HG02970 (cell line): ENCODE results near the gene PSME1.
A peak's percentile ranks its signal among the peaks of the same experiment; 100 is the strongest.
"Not testable (repeated sequence)": the region's sequence is repeated elsewhere in the genome, so short reads cannot be mapped to it uniquely, and the experiment has no call there.

Experiments used
- ATAC-seq: cut with Tn5 transposase; IDR thresholded peaks from one replicate; pipeline ENCODE4 v1.9.1; 2021; ENCODE audit warnings: mild to moderate bottlenecking, moderate library complexity, moderate number of reproducible peaks; ENCODE audit not compliant: unreplicated experiment, low FRiP score

PSME1 gene

GRCh38 chr14:24103451-24103850, 32.5 kb upstream of the PSME1 start:
- no peak for ATAC-seq

GRCh38 chr14:24105609-24106239, 30.3 kb upstream of the PSME1 start:
- ATAC-seq: not testable (repeated sequence)

GRCh38 chr14:24106672-24107271, 29.2 kb upstream of the PSME1 start:
- no peak for ATAC-seq

- no peak for ATAC-seq
These were observed 27.6 kb upstream of the PSME1 start for GRCh38 chr14:24108336-24108874.

- no peak for ATAC-seq
These were observed 25.9 kb upstream of the PSME1 start for GRCh38 chr14:24110060-24110459.

- ATAC-seq: no peak
These were observed 25.5 kb upstream of the PSME1 start for GRCh38 chr14:24110523-24110922.

GRCh38 chr14:24113379-24113800, 22.6 kb upstream of the PSME1 start:
- ATAC-seq: no peak

GRCh38 chr14:24113801-24114531, 22.0 kb upstream of the PSME1 start:
- peak; percentile 39 for ATAC-seq

- peak; percentile 82 for ATAC-seq
These were observed 21.2 kb upstream of the PSME1 start, which contains the start of the genes DCAF11 and NRL for GRCh38 chr14:24114532-24115421. TSS of gene DCAF11 (plus strand) at chr14:24114777. CDS start at chr14:24115595, 818 bp downstream. TSS of gene NRL (minus strand) at chr14:24114949. CDS start at chr14:24082848, 32,101 bp downstream.

- ATAC-seq: no peak
These were observed 20.4 kb upstream of the PSME1 start for GRCh38 chr14:24115422-24116127.

GRCh38 chr14:24116128-24116814, 19.7 kb upstream of the PSME1 start:
- ATAC-seq: no peak

GRCh38 chr14:24117179-24117578, 18.8 kb upstream of the PSME1 start:
- ATAC-seq: no peak

- ATAC-seq: no peak
These were observed 16.3 kb upstream of the PSME1 start for GRCh38 chr14:24119691-24120090.

GRCh38 chr14:24121210-24121609, 14.8 kb upstream of the PSME1 start:
- ATAC-seq: no peak

GRCh38 chr14:24122416-24122815, 13.6 kb upstream of the PSME1 start:
- ATAC-seq: no peak

GRCh38 chr14:24122898-24123297, 13.1 kb upstream of the PSME1 start:
- ATAC-seq: no peak

- ATAC-seq: no peak
These were observed 12.3 kb upstream of the PSME1 start for GRCh38 chr14:24123424-24124417.

GRCh38 chr14:24126939-24127338, 9.1 kb upstream of the PSME1 start:
- ATAC-seq: no peak
